ENCODE data around the gene GAB2. TPM values are rescaled to one million over a fixed set of nuclear protein-coding genes. Genes with fewer than 3 reads are reported as not detected.

The GAB2 gene
- polyA plus RNA-seq, 3 donors, result 2.8 to 39.4 (median 4.4) TPM

- 96% methylated on average over 8 of the region's 11 CpGs for WGBS (ENCODE audit: insufficient coverage)
- no peak for DNase-seq
These were observed 209.9 kb downstream of the GAB2 start for GRCh38 chr11:78207532-78208256.

GRCh38 chr11:78205691-78206090, 211.9 kb downstream of the GAB2 start:
- Histone ChIP-seq H3K4me2 (replicated peaks; ENCODE audit: extremely low read depth, low read length, poor library complexity, severe bottlenecking) (no peak overlapping the region), H3K4me1 (ENCODE audit: control insufficient read depth in 1 of 2, insufficient read depth in 2 of 2, low read length in 2 of 2) (peaks cover 10 to 13% of the 10 kb centered on the region in 2 donors), H3K27me3 (ENCODE audit: control insufficient read depth in 2 of 2, insufficient read depth in 2 of 2, low read length in 2 of 2) (no peaks in the 10 kb centered on the region), H2AFZ (ENCODE audit: insufficient read depth, low read depth, low read length, poor library complexity, severe bottlenecking) (no peak overlapping the region), H3K27ac (ENCODE audit: low read depth in 1 of 2, low read length in 2 of 2) (no peak overlapping the region), H3K79me2 (ENCODE audit: insufficient read depth, low read length) (no peaks in the 10 kb centered on the region), H3K9ac (ENCODE audit: insufficient read depth, low read length, poor library complexity, severe bottlenecking) (no peak overlapping the region), H4K20me1 (ENCODE audit: insufficient read depth, low read length) (no peaks in the 10 kb centered on the region), H3K9me3 (replicated peaks in 1 of 2; ENCODE audit: control insufficient read depth in 1 of 2, insufficient read depth in 1 of 2, low read length in 2 of 2) (no peaks in the 10 kb centered on the region), H3K36me3 (replicated peaks in 1 of 2; ENCODE audit: control insufficient read depth in 1 of 2, insufficient read depth in 2 of 2, low read length in 2 of 2) (peaks cover 10 to 70% of the 10 kb centered on the region in 2 donors), H3K4me3 (replicated peaks in 1 of 3; ENCODE audit: low read depth in 2 of 3, low read length in 3 of 3) (no peak overlapping the region)
- TF ChIP-seq CTCF (IDR thresholded peaks at IDR 0.05), result no peak
- intact Hi-C loops (cut with micrococcal nuclease), result no loop called here
- Mint-ChIP-seq H3K36me3 (peaks cover 61 to 68% of the 10 kb centered on the region in 2 donors), H3K4me3 (no peak overlapping the region), H3K27ac (no peak overlapping the region), H3K27me3 (ENCODE audit: low read depth in 3 of 3) (peaks cover 0 to 5% (median 2%) of the 10 kb centered on the region in 3 donors), H3K4me1 (peaks cover 14% of the 10 kb centered on the region), H3K9me3 (peaks cover 0 to 3% (median 0%) of the 10 kb centered on the region in 7 donors)
- no peak for DNase-seq
- WGBS (ENCODE audit: insufficient coverage), result 93% methylated on average over 2 of the region's 7 CpGs

More at GRCh38 chr11:78207532-78208256, 209.9 kb downstream of the GAB2 start:
- intact Hi-C loops (cut with micrococcal nuclease), result no loop called here
- no peak overlapping the region for H3K4me3 ChIP-seq (replicated peaks in 1 of 3; ENCODE audit: low read depth in 2 of 3, low read length in 3 of 3)
- peak overlapping the region in 3 of 7 donors; percentile 32 to 63 (median 60) for H3K27ac Mint-ChIP-seq
- H3K27me3 ChIP-seq (ENCODE audit: control insufficient read depth in 2 of 2, insufficient read depth in 2 of 2, low read length in 2 of 2), result no peaks in the 10 kb centered on the region
- no peak for TF ChIP-seq CTCF (IDR thresholded peaks at IDR 0.05)
- H2AFZ ChIP-seq (ENCODE audit: insufficient read depth, low read depth, low read length, poor library complexity, severe bottlenecking), result no peak overlapping the region
- peaks cover 6% of the 10 kb centered on the region for H3K4me1 Mint-ChIP-seq
- no peak overlapping the region for H3K9ac ChIP-seq (ENCODE audit: insufficient read depth, low read length, poor library complexity, severe bottlenecking)
- H3K9me3 Mint-ChIP-seq, result peaks cover 0 to 3% (median 0%) of the 10 kb centered on the region in 7 donors
- H3K79me2 ChIP-seq (ENCODE audit: insufficient read depth, low read length), result no peaks in the 10 kb centered on the region
- peaks cover 7 to 9% of the 10 kb centered on the region in 2 donors for H3K4me1 ChIP-seq (ENCODE audit: control insufficient read depth in 1 of 2, insufficient read depth in 2 of 2, low read length in 2 of 2)
- H3K4me2 ChIP-seq (replicated peaks; ENCODE audit: extremely low read depth, low read length, poor library complexity, severe bottlenecking), result no peak overlapping the region
- H3K4me3 Mint-ChIP-seq, result no peak overlapping the region
- H3K27me3 Mint-ChIP-seq (ENCODE audit: low read depth in 3 of 3), result peaks cover 0 to 3% (median 3%) of the 10 kb centered on the region in 3 donors
- H3K27ac ChIP-seq (ENCODE audit: low read depth in 1 of 2, low read length in 2 of 2), result no peak overlapping the region
- peaks cover 3% of the 10 kb centered on the region for H4K20me1 ChIP-seq (ENCODE audit: insufficient read depth, low read length)
- H3K9me3 ChIP-seq (replicated peaks in 1 of 2; ENCODE audit: control insufficient read depth in 1 of 2, insufficient read depth in 1 of 2, low read length in 2 of 2), result no peaks in the 10 kb centered on the region
- H3K36me3 Mint-ChIP-seq, result peaks cover 52 to 57% of the 10 kb centered on the region in 2 donors
- peaks cover 8 to 55% of the 10 kb centered on the region in 2 donors for H3K36me3 ChIP-seq (replicated peaks in 1 of 2; ENCODE audit: control insufficient read depth in 1 of 2, insufficient read depth in 2 of 2, low read length in 2 of 2)

All from CD14-positive monocyte (primary cell).